WTC11 (cell line): ENCODE measurements around the gene ARL4A. TPM values are rescaled to one million over a fixed set of nuclear protein-coding genes. Genes with fewer than 3 reads are reported as not detected.

Experiments used
- ATAC-seq: fragments of 200-7000 bp; cut with Tn5 transposase; 2 replicates; pipeline ENCODE4 v1.10.0; 2021; ENCODE audit warnings: mild to moderate bottlenecking, moderate library complexity
- CTCF ChIA-PET: fragments of 300-600 bp; sonication (Branson Sonifier 250); formaldehyde crosslinking; loops from one replicate; lab custom pipeline; 2021; ENCODE audit warnings: antibody characterized with exemption; lab: Charles Lee
- POLR2A ChIA-PET: fragments of 350-600 bp; sonication (Branson Sonifier 250); formaldehyde crosslinking; loops from one replicate; lab custom pipeline; 2021; ENCODE audit warnings: antibody characterized with exemption; lab: Charles Lee
- DNase-seq: peaks from one replicate; pipeline ENCODE4 v3.0.0; 2021; ENCODE audit warnings: low spot score
- H3K27ac Mint-ChIP-seq: 2 replicates; pipeline ENCODE4 v1.8.0; 2021; ENCODE audit warnings: mixed read lengths
- H3K27me3 Mint-ChIP-seq: 2 replicates; pipeline ENCODE4 v1.8.0; 2021; ENCODE audit warnings: low read depth, mild to moderate bottlenecking, moderate library complexity, mixed read lengths
- H3K36me3 Mint-ChIP-seq: 2 replicates; pipeline ENCODE4 v1.8.0; 2021; ENCODE audit warnings: mixed read lengths
- H3K4me1 Mint-ChIP-seq: 2 replicates; pipeline ENCODE4 v1.8.0; 2022; ENCODE audit warnings: mixed read lengths
- H3K4me3 Mint-ChIP-seq: 2 replicates; pipeline ENCODE4 v1.8.0; 2021; ENCODE audit warnings: mild to moderate bottlenecking, moderate library complexity, mixed read lengths
- H3K9me3 Mint-ChIP-seq: 2 replicates; pipeline ENCODE4 v1.8.0; 2021; ENCODE audit warnings: mixed read lengths
- GABPB1 ChIP-seq: sonication (generic); formaldehyde crosslinking; IDR thresholded peaks from 2 replicates; pipeline ENCODE4 v1.8.1; 2023; ENCODE audit warnings: mild to moderate bottlenecking, missing genetic modification reagents
- GRHL2 ChIP-seq: fragments of 250-450 bp; sonication (Bioruptor Pico); IDR thresholded peaks from 2 replicates; pipeline ENCODE4 v1.8.0; 2022; ENCODE audit warnings: mild to moderate bottlenecking, moderate library complexity; ENCODE audit not compliant: insufficient replicate concordance, severe bottlenecking
- IRF1 ChIP-seq: sonication (generic); formaldehyde crosslinking; IDR thresholded peaks from 2 replicates; pipeline ENCODE4 v1.8.0; 2023; ENCODE audit warnings: missing genetic modification reagents
- IRF2 ChIP-seq: sonication (generic); formaldehyde crosslinking; IDR thresholded peaks from 2 replicates; pipeline ENCODE4 v1.8.0; 2022; ENCODE audit warnings: low read depth, missing genetic modification reagents, borderline replicate concordance
- NFYB ChIP-seq: sonication (generic); formaldehyde crosslinking; conservative IDR thresholded peaks from 2 replicates; pipeline ENCODE4 v1.8.0; 2022; ENCODE audit warnings: low read depth, missing genetic modification reagents
- NR1H2 ChIP-seq: sonication (generic); formaldehyde crosslinking; IDR thresholded peaks from 2 replicates; pipeline ENCODE4 v1.9.0; 2021; ENCODE audit warnings: mild to moderate bottlenecking, moderate library complexity, missing genetic modification reagents
- NR2C2 ChIP-seq: sonication (generic); formaldehyde crosslinking; IDR thresholded peaks from 2 replicates; pipeline ENCODE4 v1.8.0; 2022; ENCODE audit warnings: mild to moderate bottlenecking, missing genetic modification reagents
- NR3C1 ChIP-seq: sonication (generic); formaldehyde crosslinking; conservative IDR thresholded peaks from 2 replicates; pipeline ENCODE4 v1.8.1; 2023; ENCODE audit warnings: low read depth, mild to moderate bottlenecking, missing genetic modification reagents
- PRRX2 ChIP-seq: fragments of 250-450 bp; sonication (Bioruptor Pico); IDR thresholded peaks from 2 replicates; pipeline ENCODE4 v1.8.0; 2021; ENCODE audit warnings: mild to moderate bottlenecking
- SOX15 ChIP-seq: fragments of 250-450 bp; sonication (Bioruptor Pico); IDR thresholded peaks from 2 replicates; pipeline ENCODE4 v1.9.0; 2021; ENCODE audit warnings: mild to moderate bottlenecking
- SP1 ChIP-seq: sonication (generic); formaldehyde crosslinking; conservative IDR thresholded peaks from 2 replicates; pipeline ENCODE4 v1.8.1; 2022; ENCODE audit warnings: missing genetic modification reagents
- STAT6 ChIP-seq: sonication (generic); formaldehyde crosslinking; conservative IDR thresholded peaks from 2 replicates; pipeline ENCODE4 v1.8.1; 2023; ENCODE audit warnings: mild to moderate bottlenecking, low read depth, missing genetic modification reagents, moderate library complexity
- TEAD4 ChIP-seq: sonication (generic); formaldehyde crosslinking; IDR thresholded peaks from 2 replicates; pipeline ENCODE4 v1.8.0; 2022; ENCODE audit warnings: mild to moderate bottlenecking, missing genetic modification reagents
- ZMAT4 ChIP-seq: fragments of 250-450 bp; sonication (Bioruptor Pico); IDR thresholded peaks from 2 replicates; pipeline ENCODE4 v1.9.0; 2021; ENCODE audit warnings: mild to moderate bottlenecking
- ZNF263 ChIP-seq: sonication (generic); formaldehyde crosslinking; IDR thresholded peaks from 2 replicates; pipeline ENCODE4 v1.8.1; 2022; ENCODE audit warnings: low read depth, mild to moderate bottlenecking, moderate library complexity, missing genetic modification reagents
- ZNF423 ChIP-seq: fragments of 250-450 bp; sonication (Bioruptor Pico); IDR thresholded peaks from 2 replicates; pipeline ENCODE4 v2.1.2; 2022; ENCODE audit warnings: mild to moderate bottlenecking, moderate library complexity
- total RNA-seq: library from RNA; stranded (reverse); gene quantifications from 3 replicates; pipeline ENCODE4 v1.2.3, GENCODE V29; 2021
- TF ChIP-seq, protein P1 (sequence below): sonication (generic); formaldehyde crosslinking; IDR thresholded peaks from 2 replicates; pipeline ENCODE4 v1.8.0; 2022; ENCODE audit warnings: mild to moderate bottlenecking, missing genetic modification reagents

ARL4A gene
- total RNA-seq, 1 experiment from 2014 or later = 25.4 TPM

- no peak for TF ChIP-seq NR1H2
- TF ChIP-seq SP1 (CRISPR knock-in tag) = no peak
- TF ChIP-seq IRF1 (CRISPR knock-in tag) = no peak
- no peak for TF ChIP-seq ZNF263 (CRISPR knock-in tag)
- no peak for TF ChIP-seq IRF2 (CRISPR knock-in tag)
- no peak for TF ChIP-seq TEAD4 (CRISPR knock-in tag)
- no peak for TF ChIP-seq SOX15 (CRISPR knock-in tag)
- TF ChIP-seq, protein P1, sequence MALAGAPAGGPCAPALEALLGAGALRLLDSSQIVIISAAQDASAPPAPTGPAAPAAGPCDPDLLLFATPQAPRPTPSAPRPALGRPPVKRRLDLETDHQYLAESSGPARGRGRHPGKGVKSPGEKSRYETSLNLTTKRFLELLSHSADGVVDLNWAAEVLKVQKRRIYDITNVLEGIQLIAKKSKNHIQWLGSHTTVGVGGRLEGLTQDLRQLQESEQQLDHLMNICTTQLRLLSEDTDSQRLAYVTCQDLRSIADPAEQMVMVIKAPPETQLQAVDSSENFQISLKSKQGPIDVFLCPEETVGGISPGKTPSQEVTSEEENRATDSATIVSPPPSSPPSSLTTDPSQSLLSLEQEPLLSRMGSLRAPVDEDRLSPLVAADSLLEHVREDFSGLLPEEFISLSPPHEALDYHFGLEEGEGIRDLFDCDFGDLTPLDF (CRISPR knock-in tag) = no peak
- no peak for TF ChIP-seq ZMAT4 (CRISPR knock-in tag)
- Mint-ChIP-seq H3K9me3 (no peaks in the 10 kb centered on the region), H3K27ac (0 out of 2 replicates have a peak overlapping the region, but pooled peaks have one; percentile 12), H3K36me3 (no peaks in the 10 kb centered on the region), H3K4me1 (peaks cover 54% of the 10 kb centered on the region), H3K27me3 (no peaks in the 10 kb centered on the region), H3K4me3 (no peak overlapping the region)
- ATAC-seq (no peak), DNase-seq (no peak)
- ChIA-PET POLR2A (interaction anchor here (0.7 kb wide), 2 partner anchors 24 to 416 kb away, joined by 3 to 4 read pairs; partner anchors contain the start of gene ARL4A), CTCF (interaction anchor here (0.7 to 1.6 kb wide), 2 partner anchors 24 to 60 kb away, joined by 3 to 6 read pairs; partner anchors contain the start of gene ARL4A)
Observed at GRCh38 chr7:12711124-12711523, 23.7 kb downstream of the ARL4A start.

- POLR2A ChIA-PET = no interaction called here
- peaks cover 59% of the 10 kb centered on the region for H3K4me1 Mint-ChIP-seq
- DNase-seq (no peak), ATAC-seq (no peak)
- no peaks in the 10 kb centered on the region; the same call in 1 of the 2 replicates for H3K27me3 Mint-ChIP-seq
- H3K9me3 Mint-ChIP-seq = no peaks in the 10 kb centered on the region
- H3K27ac Mint-ChIP-seq = no peak overlapping the region
- no peaks in the 10 kb centered on the region for H3K36me3 Mint-ChIP-seq
- H3K4me3 Mint-ChIP-seq = no peak overlapping the region
- no peak for TF ChIP-seq GABPB1 (CRISPR knock-in tag)
- TF ChIP-seq ZNF423 = no peak
- TF ChIP-seq ZMAT4 (CRISPR knock-in tag) = no peak
- TF ChIP-seq STAT6 (CRISPR knock-in tag) = no peak
- TF ChIP-seq GRHL2 (CRISPR knock-in tag) = no peak
- no peak for TF ChIP-seq ZNF263 (CRISPR knock-in tag)
- no peak for TF ChIP-seq NR2C2
- TF ChIP-seq SOX15 (CRISPR knock-in tag) = no peak
- TF ChIP-seq NFYB (CRISPR knock-in tag) = no peak
- TF ChIP-seq PRRX2 = no peak
- no peak for TF ChIP-seq NR3C1
- TF ChIP-seq, all 79 proteins: peak for 0
- CTCF ChIA-PET = no interaction called here
Observed at GRCh38 chr7:12712236-12712635, 24.8 kb downstream of the ARL4A start.
